ENCODE data around the gene PAMR1.

PAMR1 gene

DNA sequence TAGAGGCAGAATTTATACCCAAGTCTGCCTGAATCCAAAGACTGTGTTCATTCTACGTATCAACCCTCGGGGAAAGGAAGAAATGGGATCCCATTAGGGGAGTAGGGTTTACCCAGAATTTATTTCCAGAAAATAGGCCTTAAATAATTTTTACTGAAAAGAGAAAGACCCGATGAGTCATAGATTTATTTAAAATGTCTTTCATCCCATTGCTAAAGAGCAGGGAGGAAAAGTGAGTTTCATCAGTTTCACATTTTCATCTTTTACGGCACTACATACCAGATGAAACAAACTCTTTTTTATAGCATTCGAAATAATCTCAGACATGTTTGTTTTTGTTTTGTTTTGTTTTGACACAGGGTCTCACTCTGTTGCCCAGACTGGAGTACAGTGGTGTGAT lies 137.4 kb downstream of the PAMR1 start:
- no peak for TF ChIP-seq EZH2phosphoT487 (conservative IDR thresholded peaks at IDR 0.05; ENCODE audit: low read length)
- TF ChIP-seq, protein P1, sequence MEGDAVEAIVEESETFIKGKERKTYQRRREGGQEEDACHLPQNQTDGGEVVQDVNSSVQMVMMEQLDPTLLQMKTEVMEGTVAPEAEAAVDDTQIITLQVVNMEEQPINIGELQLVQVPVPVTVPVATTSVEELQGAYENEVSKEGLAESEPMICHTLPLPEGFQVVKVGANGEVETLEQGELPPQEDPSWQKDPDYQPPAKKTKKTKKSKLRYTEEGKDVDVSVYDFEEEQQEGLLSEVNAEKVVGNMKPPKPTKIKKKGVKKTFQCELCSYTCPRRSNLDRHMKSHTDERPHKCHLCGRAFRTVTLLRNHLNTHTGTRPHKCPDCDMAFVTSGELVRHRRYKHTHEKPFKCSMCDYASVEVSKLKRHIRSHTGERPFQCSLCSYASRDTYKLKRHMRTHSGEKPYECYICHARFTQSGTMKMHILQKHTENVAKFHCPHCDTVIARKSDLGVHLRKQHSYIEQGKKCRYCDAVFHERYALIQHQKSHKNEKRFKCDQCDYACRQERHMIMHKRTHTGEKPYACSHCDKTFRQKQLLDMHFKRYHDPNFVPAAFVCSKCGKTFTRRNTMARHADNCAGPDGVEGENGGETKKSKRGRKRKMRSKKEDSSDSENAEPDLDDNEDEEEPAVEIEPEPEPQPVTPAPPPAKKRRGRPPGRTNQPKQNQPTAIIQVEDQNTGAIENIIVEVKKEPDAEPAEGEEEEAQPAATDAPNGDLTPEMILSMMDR (IDR thresholded peaks at IDR 0.05; ENCODE audit: insufficient read depth, low read length, poor library complexity, severe bottlenecking), result no peak
- H3K9me3 ChIP-seq (ENCODE audit: insufficient read depth, low read length), result no peaks in the 10 kb centered on the region
- no peak overlapping the region for H3K4me2 ChIP-seq (ENCODE audit: low read depth, low read length, poor library complexity, severe bottlenecking)
- no peaks in the 10 kb centered on the region for H3K36me3 ChIP-seq (ENCODE audit: low read length)
- no peak overlapping the region for H3K9ac ChIP-seq (ENCODE audit: low read length)
- no peak overlapping the region for H3K27ac ChIP-seq (ENCODE audit: low read depth, low read length)
- H3F3A ChIP-seq (ENCODE audit: insufficient read depth), result no peaks in the 10 kb centered on the region
- H3K9me2 ChIP-seq (replicated peaks; ENCODE audit: insufficient read depth, low read length), result no peaks in the 10 kb centered on the region
- no peaks in the 10 kb centered on the region for H3K27me3 ChIP-seq (ENCODE audit: low read length)
- no peak overlapping the region for H2AFZ ChIP-seq (ENCODE audit: low read depth, low read length, severe bottlenecking)
- H3K79me2 ChIP-seq (ENCODE audit: insufficient read depth, low read length), result no peaks in the 10 kb centered on the region
- no peaks in the 10 kb centered on the region for H4K20me1 ChIP-seq (ENCODE audit: low read depth, low read length)
- no peak overlapping the region for H3K4me3 ChIP-seq (ENCODE audit: insufficient read depth, low read length, poor library complexity, severe bottlenecking)

GRCh38 chr11:35387111-35387982 lies 138.1 kb downstream of the PAMR1 start:
- H3K79me2 ChIP-seq (ENCODE audit: insufficient read depth, low read length), result no peaks in the 10 kb centered on the region
- H3K4me3 ChIP-seq (ENCODE audit: insufficient read depth, low read length, poor library complexity, severe bottlenecking), result no peak overlapping the region
- no peak overlapping the region for H3K27ac ChIP-seq (ENCODE audit: low read depth, low read length)
- H4K20me1 ChIP-seq (ENCODE audit: low read depth, low read length), result no peaks in the 10 kb centered on the region
- TF ChIP-seq, protein P1 (IDR thresholded peaks at IDR 0.05; ENCODE audit: insufficient read depth, low read length, poor library complexity, severe bottlenecking), result no peak
- no peak for TF ChIP-seq EZH2phosphoT487 (conservative IDR thresholded peaks at IDR 0.05; ENCODE audit: low read length)
- no peaks in the 10 kb centered on the region for H3F3A ChIP-seq (ENCODE audit: insufficient read depth)
- no peaks in the 10 kb centered on the region for H3K27me3 ChIP-seq (ENCODE audit: low read length)
- no peak overlapping the region for H3K4me2 ChIP-seq (ENCODE audit: low read depth, low read length, poor library complexity, severe bottlenecking)
- no peak overlapping the region for H3K9ac ChIP-seq (ENCODE audit: low read length)
- H2AFZ ChIP-seq (ENCODE audit: low read depth, low read length, severe bottlenecking), result no peak overlapping the region
- H3K9me3 ChIP-seq (ENCODE audit: insufficient read depth, low read length), result no peaks in the 10 kb centered on the region
- H3K9me2 ChIP-seq (replicated peaks; ENCODE audit: insufficient read depth, low read length), result no peaks in the 10 kb centered on the region
- H3K36me3 ChIP-seq (ENCODE audit: low read length), result no peaks in the 10 kb centered on the region

DNA sequence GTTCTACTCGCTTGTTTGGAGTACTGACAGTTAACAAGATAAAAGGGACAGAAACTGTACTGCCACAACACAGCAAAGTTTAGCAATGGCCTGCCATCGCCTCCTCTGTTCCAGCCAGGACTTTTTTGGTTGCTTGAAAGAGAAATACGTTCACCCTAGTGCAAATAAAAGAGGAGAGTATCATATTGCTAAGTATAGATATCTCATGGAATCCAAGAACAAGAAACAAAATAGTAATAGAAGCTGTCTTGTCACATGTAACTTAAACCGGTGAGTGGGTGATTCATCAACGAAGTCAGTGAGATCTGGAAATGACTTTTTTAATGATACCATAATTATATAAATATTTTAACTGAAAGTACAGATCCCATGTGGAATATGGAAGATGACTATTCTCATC lies 141.5 kb downstream of the PAMR1 start:
- no peak for TF ChIP-seq EZH2phosphoT487 (conservative IDR thresholded peaks at IDR 0.05; ENCODE audit: low read length)
- TF ChIP-seq, protein P1 (IDR thresholded peaks at IDR 0.05; ENCODE audit: insufficient read depth, low read length, poor library complexity, severe bottlenecking), result no peak
- H3K4me2 ChIP-seq (ENCODE audit: low read depth, low read length, poor library complexity, severe bottlenecking), result no peak overlapping the region
- no peaks in the 10 kb centered on the region for H3K9me2 ChIP-seq (replicated peaks; ENCODE audit: insufficient read depth, low read length)
- H3K27ac ChIP-seq (ENCODE audit: low read depth, low read length), result no peak overlapping the region
- H3K9me3 ChIP-seq (ENCODE audit: insufficient read depth, low read length), result no peaks in the 10 kb centered on the region
- no peaks in the 10 kb centered on the region for H3K79me2 ChIP-seq (ENCODE audit: insufficient read depth, low read length)
- no peak overlapping the region for H2AFZ ChIP-seq (ENCODE audit: low read depth, low read length, severe bottlenecking)
- H3F3A ChIP-seq (ENCODE audit: insufficient read depth), result no peaks in the 10 kb centered on the region
- H3K27me3 ChIP-seq (ENCODE audit: low read length), result no peaks in the 10 kb centered on the region
- no peaks in the 10 kb centered on the region for H3K36me3 ChIP-seq (ENCODE audit: low read length)
- no peak overlapping the region for H3K4me3 ChIP-seq (ENCODE audit: insufficient read depth, low read length, poor library complexity, severe bottlenecking)
- H4K20me1 ChIP-seq (ENCODE audit: low read depth, low read length), result no peaks in the 10 kb centered on the region
- H3K9ac ChIP-seq (ENCODE audit: low read length), result no peak overlapping the region

All from SU-DHL-6 (cell line).